Spleen (tissue), 7 donors: ENCODE measurements around the gene ABCC5.

ENCODE experiments used
- POLR2A ChIP-seq, 3 donors: fragments of 450-650 bp; IDR thresholded peaks; one replicate each; pipeline ENCODE4 v1.5.1; 2017; ENCODE audit warnings: antibody characterized with exemption in 3 of 3, mild to moderate bottlenecking in 1 of 3
- TF ChIP-seq, protein P1 (sequence below), 11 experiments: fragments of 200-600 bp in 7 of 11; fragments of 450-650 bp in 4 of 11; sonication (generic) in 4 of 11; IDR thresholded peaks in 8 of 11; conservative IDR thresholded peaks in 3 of 11; 1 replicate in 7 of 11; 2 replicates in 4 of 11; pipeline versions ENCODE4 v1.4.0 to v1.8.0; 2016 to 2021; ENCODE audit warnings: antibody characterized with exemption in 11 of 11, inconsistent platforms in 4 of 11, mild to moderate bottlenecking in 1 of 11
- donor health status: DM: no; HTN: no; CAD: no; lungs with moderate emphysema.
- donor health status: DM: no; HTN: no; CAD: no.
- donor health status: DM: no; HTN: no; CAD: no.

DNA sequence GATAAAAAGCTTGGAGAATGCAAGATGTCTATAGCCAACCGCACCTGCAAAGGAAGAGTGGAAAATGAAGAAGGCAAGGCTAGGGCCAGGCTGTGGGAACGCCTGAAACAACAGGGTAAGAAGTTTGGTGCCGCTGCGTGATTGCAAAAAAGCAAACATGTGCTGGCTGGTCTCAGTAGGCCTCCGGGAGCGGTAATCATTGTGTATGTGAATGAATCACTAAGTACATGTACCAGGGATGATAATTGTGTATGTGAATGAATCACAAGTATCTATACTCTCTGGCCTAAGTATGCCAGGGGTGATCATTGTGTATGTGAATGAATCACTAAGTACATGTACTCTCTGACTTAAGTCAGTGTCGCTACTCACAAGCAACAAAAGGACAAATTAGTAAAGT is 92.7 kb downstream of the ABCC5 start:
- TF ChIP-seq, protein P1, sequence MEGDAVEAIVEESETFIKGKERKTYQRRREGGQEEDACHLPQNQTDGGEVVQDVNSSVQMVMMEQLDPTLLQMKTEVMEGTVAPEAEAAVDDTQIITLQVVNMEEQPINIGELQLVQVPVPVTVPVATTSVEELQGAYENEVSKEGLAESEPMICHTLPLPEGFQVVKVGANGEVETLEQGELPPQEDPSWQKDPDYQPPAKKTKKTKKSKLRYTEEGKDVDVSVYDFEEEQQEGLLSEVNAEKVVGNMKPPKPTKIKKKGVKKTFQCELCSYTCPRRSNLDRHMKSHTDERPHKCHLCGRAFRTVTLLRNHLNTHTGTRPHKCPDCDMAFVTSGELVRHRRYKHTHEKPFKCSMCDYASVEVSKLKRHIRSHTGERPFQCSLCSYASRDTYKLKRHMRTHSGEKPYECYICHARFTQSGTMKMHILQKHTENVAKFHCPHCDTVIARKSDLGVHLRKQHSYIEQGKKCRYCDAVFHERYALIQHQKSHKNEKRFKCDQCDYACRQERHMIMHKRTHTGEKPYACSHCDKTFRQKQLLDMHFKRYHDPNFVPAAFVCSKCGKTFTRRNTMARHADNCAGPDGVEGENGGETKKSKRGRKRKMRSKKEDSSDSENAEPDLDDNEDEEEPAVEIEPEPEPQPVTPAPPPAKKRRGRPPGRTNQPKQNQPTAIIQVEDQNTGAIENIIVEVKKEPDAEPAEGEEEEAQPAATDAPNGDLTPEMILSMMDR (IDR thresholded peaks at IDR 0.05 in 8 of 11, conservative IDR thresholded peaks at IDR 0.05 in 3 of 11): no peak
- no peak for TF ChIP-seq POLR2A (IDR thresholded peaks at IDR 0.05)
